GM15510 (cell line): ENCODE results near the gene UNC5C.

Experiments used
- POLR2A ChIP-seq: IDR thresholded peaks from 3 replicates; pipeline ENCODE4 v1.6.1; 2011; ENCODE audit warnings: borderline replicate concordance; ENCODE audit not compliant: insufficient read length; ENCODE audit errors: extremely low read depth

The UNC5C gene

DNA sequence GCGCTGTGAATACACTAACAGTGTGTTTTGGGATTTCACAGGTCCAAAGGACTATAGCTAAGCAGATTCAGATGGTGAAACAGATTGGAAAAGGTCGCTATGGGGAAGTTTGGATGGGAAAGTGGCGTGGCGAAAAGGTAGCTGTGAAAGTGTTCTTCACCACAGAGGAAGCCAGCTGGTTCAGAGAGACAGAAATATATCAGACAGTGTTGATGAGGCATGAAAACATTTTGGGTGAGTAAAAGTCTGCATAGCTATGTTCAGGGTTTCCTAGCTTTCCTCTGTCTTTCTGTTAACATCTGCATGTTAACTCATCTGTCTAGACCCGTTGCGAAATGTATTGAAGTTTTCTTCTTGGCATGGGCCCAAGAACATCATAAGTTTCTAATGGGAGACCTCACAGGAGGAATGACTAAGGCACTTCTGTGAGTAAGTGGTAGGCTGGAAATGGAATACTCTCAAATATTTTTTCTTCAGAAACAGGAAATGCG, 418.9 kb downstream of the UNC5C start:
- no peak for TF ChIP-seq POLR2A

DNA sequence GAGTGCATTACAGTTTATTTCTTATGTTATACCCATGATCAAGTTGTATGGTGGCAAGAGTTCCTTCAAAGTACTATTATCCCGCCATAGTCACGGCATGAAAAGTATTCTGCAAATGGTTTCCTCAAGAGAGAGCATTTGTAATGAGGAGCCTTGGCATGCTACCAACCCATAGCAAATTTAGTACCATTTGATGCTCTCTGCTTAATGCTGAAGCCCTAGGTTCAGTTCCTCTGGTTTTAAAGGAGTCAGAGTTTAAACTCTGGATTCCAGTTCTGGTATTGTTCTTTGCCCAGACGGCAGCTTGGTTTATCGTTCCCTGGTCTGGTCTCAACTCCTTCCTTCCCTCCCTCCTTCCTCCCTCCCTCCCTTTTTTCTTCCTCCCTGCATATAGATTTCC, 419.7 kb downstream of the UNC5C start:
- no peak for TF ChIP-seq POLR2A

DNA sequence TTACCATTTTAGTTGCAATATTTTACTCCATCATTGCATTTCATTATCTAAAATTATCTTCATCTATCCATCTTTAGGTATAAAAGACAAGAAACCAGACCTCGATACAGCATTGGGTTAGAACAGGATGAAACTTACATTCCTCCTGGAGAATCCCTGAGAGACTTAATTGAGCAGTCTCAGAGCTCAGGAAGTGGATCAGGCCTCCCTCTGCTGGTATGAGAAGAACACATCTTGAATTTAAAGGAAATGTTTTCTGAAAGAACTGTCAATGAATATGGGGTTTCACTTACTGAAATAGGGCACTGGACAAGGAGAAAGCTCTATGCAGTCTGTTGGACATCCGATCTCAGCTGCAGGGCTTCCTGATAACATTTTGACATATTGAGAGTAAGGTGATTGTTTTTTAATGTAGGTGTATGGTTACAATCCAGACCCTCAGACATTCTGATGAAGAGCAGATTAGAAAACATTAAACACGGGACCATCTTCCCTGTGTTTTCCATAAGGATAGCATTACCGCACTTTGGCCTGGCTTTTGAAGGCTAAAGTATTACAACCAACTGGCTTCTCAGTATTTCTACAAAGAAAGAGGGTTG, 423.8 kb downstream of the UNC5C start:
- TF ChIP-seq POLR2A = no peak

DNA sequence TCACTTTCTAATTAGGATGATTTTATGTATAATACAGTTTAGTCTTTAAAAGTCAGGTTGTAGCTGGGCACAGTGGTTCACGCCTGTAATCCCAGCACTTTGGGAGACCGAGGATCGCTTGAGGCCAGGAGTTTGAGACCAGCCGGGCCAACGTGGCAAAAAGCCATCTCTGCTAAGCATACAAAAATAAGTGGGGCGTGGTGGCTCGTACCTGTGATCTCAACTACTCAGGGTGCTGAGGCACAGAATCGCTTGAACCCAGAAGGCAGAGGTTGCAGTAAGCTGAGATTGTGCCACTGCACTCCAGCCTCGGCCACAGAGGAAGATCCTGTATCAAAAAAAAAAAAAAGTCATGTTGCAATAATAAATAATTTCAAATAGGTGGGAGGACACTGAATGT, 426.8 kb downstream of the UNC5C start:
- TF ChIP-seq POLR2A = no peak

DNA sequence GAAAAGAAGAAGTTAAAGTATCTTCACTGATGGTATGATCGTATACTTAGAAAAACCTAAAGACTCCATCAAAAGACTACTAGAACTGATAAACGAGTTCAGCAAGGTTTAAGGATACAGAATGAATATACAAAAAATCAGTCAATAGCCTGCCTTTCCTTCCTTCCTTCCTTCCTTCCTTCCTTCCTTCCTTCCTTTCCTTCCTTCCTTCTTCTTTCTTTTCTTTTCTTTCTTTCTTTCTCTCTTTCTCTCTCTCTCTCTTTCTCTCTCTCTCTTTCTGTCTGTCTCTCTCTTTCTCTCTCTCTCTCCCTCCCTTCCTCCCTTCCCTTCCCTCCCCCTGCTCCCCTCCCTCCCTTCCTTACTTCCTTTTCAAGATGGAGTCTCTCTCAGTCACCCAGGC, 428.3 kb downstream of the UNC5C start:
- no peak for TF ChIP-seq POLR2A

DNA sequence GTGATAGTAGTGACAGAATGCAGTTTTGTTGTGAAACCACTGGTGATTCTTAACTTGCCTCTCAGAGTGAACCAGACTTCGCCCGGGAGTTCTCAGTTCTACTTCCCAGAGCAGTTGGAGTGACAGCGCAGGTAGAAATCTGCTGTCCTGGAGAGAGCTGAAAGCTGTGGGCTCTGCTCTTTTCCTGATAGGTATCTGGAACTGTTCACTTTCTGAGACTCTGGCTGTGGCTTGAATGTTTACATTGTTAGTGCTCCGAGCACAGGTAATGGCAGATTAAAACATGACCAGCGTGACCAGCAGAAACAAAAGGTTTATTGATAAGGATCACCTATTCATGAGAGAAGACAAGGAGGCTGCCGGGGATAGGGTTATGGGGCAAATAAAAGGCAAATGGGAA, 430.3 kb downstream of the UNC5C start:
- no peak for TF ChIP-seq POLR2A

DNA sequence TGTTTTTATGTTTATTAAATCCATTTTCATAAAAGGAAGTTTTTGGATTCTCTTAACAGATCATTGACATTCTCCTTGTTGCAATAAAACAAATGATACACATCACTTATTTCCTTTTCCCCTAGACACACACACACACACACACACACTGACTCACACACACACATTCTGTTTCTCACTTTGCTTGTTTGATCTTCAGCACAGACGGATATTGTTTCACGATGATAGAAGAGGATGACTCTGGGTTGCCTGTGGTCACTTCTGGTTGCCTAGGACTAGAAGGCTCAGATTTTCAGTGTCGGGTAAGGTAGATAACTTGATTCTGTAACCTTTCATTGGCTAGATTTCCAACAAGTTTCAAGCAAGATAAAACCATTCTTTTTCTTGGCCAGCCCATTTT, 434.3 kb downstream of the UNC5C start:
- TF ChIP-seq POLR2A = no peak
